ENCODE data around the gene CENPX.

DNA sequence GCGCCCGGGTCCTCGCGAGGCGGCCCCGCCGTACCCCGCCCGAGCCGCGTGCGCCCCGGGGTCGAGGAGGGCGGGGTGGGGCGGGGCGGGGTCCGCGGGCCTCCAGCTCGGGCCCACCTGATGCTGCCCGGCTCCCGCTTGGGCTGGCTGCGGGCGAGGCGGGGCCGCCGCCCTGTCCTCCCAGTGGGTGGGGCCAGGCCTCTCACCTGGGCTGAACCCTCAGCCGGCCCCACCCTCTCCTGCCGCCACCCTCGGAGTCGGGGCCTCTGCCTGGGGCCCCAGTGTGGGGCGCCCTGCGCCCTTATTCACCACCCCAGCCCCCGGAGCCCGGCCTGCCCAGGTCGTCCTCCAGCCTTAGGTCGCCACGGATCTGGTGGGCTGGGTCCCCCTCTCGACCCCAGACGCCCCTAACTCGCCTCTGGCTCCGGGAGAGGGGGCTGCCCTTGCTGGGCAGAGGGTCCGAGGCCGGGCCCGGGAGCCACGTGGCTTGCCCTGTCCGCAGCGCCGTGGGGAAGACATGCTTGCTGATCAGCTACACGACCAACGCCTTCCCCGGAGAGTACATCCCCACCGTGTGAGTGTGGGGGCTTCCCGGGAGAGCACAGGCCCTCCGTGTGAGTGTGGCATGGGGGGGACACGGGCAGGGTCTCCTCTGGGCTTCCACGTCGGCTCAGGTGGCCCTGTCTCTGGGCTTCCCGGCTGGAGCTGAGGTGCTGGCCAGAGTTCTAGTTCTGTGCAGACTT lies 9.4 kb upstream of the CENPX start:
- TF ChIP-seq, protein P1, sequence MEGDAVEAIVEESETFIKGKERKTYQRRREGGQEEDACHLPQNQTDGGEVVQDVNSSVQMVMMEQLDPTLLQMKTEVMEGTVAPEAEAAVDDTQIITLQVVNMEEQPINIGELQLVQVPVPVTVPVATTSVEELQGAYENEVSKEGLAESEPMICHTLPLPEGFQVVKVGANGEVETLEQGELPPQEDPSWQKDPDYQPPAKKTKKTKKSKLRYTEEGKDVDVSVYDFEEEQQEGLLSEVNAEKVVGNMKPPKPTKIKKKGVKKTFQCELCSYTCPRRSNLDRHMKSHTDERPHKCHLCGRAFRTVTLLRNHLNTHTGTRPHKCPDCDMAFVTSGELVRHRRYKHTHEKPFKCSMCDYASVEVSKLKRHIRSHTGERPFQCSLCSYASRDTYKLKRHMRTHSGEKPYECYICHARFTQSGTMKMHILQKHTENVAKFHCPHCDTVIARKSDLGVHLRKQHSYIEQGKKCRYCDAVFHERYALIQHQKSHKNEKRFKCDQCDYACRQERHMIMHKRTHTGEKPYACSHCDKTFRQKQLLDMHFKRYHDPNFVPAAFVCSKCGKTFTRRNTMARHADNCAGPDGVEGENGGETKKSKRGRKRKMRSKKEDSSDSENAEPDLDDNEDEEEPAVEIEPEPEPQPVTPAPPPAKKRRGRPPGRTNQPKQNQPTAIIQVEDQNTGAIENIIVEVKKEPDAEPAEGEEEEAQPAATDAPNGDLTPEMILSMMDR (IDR thresholded peaks at IDR 0.05; ENCODE audit: low read depth, low read length, poor library complexity, severe bottlenecking) = no peak
- no peak for TF ChIP-seq EZH2phosphoT487 (IDR thresholded peaks at IDR 0.05; ENCODE audit: borderline replicate concordance, low read length)

Data from DOHH2 (cell line).